ENCODE data around the gene FAM210B.
"Not testable (repeated sequence)": the region's sequence is repeated elsewhere in the genome, so short reads cannot be mapped to it uniquely, and the experiment has no call there.

FAM210B gene

DNA sequence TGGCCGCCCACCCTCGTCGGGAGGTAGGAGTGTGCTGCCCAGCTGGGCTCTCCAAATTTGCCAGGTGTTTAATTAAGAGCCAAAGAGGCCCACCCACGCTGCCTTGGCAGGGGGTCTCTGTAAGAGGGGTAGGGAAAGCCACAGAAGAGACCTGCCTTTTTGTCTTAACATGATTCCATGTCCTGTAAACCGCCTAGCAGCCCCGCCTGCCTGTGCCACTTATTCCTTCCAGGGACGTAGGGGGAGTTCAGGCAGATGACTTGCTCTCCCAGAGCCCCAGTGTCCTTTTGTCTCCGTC is 2.1 kb downstream of the FAM210B start:
- DNase-seq (ENCODE audit: low read depth in 2 of 2): no peak

DNA sequence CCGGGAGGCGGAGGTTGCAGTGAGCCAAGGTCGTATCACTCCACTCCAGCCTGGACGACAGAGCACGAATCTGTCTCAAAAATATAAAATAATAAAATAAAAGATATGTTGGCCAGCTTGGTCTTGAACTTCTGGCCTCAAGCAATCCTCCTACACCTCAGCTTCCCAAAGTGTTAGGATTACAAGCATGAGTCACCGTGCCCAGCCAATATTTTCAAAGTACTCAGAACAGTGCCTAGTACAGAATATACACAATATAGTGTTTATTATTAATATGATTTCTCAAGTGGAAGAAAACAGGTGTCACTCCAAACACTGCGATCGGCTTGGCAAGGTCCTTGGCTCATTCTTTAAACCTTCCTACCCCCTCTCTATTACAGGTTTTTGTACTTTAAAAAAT is 3.1 kb downstream of the FAM210B start:
- no peak for DNase-seq (ENCODE audit: low read depth in 2 of 2)

- no peak for DNase-seq (ENCODE audit: low read depth in 2 of 2)
Observed at GRCh38 chr20:56362833-56363413, 4.1 kb downstream of the FAM210B start.

DNA sequence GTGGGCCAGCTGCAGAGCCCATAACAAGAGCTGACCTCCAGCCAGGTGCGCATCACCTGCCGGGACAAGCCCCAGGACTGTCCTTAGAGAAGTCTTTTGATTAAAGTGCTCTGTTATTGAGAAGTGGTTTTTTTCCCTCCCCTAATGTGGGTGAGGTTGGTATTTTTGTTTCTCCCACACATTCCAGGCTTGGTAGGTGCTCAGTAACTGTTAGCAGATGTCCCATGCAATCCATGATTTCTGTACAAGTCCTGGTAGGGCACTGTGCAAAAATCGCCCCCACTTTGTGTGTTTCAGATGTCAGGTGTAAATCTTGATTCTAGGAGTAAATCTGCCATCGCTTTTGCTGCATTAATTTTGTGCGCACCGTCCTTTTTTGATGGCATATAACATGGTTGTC is 4.7 kb downstream of the FAM210B start:
- DNase-seq (ENCODE audit: low read depth in 2 of 2): no peak

- no peak for DNase-seq (ENCODE audit: low read depth in 2 of 2)
Observed at GRCh38 chr20:56368351-56369134, 9.8 kb downstream of the FAM210B start.

DNA sequence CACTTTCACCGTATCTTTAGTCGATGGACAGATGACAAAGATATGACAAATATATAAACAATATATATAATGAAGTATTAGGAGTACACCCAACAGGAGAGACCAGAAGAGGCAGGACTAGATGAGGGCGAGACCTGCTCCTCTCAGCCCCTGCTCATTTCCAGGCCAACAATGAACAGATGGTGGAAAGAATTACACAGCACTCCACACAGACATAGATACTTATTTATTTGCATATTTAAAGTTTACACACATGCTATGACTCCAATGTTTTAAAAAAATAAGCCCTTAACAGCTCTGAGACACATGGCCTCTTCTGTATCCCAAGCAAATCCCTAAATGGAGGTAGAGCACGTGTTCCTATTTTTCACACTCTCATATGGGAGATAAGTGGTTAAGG is 10.4 kb downstream of the FAM210B start:
- no peak for DNase-seq (ENCODE audit: low read depth in 2 of 2)

- no peak for DNase-seq (ENCODE audit: low read depth in 2 of 2)
Observed at GRCh38 chr20:56371977-56372376, 13.2 kb downstream of the FAM210B start.

DNA sequence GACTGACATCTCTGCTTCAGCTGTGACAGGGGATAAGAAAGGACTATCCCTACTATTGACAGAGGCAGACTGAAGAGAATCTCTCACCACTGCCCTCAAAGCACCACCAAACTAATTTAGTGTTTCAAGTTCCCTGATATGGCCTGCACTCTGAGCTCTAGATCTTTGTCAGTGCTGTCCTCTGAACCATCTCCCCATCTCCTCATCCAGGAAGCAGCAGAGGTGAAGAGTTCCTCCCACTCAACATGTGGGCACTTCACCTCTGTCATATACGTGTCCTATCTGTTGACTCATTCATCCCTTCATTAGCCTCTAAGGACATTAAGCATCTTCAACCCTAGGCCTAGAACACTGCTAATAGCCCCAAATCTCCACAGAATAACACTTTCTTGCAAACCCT is 14.1 kb downstream of the FAM210B start:
- no peak for DNase-seq (ENCODE audit: low read depth in 2 of 2)

DNA sequence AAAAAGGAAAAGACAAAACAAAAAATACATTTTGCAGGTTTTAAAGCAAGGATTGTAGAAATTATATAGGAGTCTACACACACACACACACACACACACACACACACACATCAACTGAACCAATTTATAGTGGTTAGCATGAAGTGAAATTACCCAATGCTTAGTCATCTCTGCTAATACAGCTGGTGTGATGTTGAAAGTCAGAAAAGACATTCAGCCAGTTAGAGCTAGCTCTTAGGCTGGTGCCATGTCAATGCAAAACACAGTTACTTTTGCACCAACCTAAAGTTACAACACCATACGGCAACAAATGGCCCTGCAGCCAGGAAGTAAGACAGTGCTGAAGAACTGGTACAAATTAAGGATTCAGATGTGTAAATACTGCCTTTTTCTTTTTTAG is 15.2 kb downstream of the FAM210B start:
- DNase-seq (ENCODE audit: low read depth in 2 of 2): no peak

DNA sequence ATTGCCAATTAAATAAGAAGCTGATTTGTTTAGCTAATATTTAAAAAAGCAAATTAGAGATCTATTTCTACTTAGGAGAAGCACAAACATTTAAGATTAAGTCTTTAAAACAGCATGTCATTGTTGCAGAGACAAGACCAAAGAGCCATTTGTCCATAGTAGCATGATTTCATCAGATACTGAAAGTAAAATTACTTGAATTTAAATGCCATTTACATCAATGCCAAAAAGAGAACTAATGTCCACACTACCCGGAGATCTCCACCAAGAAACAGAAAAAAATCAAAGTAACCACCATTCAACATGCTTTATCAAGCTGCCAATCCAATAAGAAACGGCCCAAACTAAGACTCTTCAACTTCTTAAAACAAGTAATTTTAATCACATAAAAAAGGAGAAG is 17.6 kb downstream of the FAM210B start:
- DNase-seq (ENCODE audit: low read depth in 2 of 2): no peak

GRCh38 chr20:56378386-56378785 is 19.6 kb downstream of the FAM210B start:
- DNase-seq (ENCODE audit: low read depth in 2 of 2): no peak

- DNase-seq (ENCODE audit: low read depth in 2 of 2): no peak
Observed at GRCh38 chr20:56380375-56380774, 21.6 kb downstream of the FAM210B start.

DNA sequence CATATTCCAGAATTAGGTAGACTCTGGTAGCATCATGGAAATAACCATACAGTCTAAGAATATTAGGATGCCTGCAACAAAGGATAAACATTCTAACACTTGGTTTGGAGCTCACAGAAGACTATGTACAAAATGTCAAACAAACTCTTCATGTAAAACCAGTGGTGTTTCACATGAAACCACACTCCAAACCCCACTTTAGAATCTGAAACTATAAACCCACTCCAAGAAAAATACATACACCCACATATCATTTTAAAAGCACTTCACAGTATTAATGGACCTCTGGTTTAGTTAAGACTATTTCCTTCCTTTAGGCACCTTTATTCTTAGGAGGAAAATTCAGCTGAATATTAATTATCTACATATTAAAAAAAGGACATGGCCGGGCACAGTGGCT is 22.7 kb downstream of the FAM210B start:
- no peak for DNase-seq (ENCODE audit: low read depth in 2 of 2)

DNA sequence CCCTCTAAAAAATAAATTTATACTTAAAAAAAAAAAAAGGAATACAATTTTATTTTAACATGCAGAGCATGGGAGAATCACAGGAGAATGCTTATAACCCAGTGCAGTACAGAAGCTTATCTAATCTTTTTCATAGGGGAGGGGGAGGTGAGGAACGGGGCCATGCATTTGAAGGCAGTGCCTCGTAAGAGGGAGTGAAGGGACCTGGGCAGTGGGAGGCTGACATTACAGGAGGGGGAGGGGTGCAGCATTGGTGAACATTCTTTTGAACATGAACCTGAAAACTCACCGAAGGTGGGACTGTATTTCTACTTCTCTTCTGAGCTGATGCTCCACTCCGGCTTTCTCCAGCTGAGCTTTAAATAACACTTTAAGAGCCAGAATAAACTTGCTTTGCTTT is 23.9 kb downstream of the FAM210B start:
- DNase-seq (ENCODE audit: low read depth in 2 of 2): no peak

DNA sequence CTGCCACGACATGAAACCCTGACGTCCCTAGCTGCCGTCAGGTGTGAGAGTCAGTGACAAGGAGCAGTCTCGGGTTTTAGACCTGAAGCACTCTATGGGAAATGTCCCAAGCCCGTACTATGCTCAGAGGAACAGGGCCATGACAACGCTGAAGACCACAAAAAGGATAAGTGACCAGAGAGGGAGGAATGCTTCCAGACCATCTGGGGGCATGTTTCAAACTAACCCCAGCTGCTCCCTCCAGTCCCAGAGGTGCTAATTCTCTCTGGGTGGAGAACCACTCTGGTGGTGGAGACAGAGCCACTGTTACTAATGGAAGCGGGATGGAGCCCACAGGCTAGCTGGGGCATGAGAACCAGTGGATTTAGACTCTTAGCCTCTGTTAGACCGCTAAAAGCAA is 24.6 kb downstream of the FAM210B start:
- no peak for DNase-seq (ENCODE audit: low read depth in 2 of 2)

- DNase-seq (ENCODE audit: low read depth in 2 of 2): no peak
Observed at GRCh38 chr20:56385130-56385529, 26.4 kb downstream of the FAM210B start.

DNA sequence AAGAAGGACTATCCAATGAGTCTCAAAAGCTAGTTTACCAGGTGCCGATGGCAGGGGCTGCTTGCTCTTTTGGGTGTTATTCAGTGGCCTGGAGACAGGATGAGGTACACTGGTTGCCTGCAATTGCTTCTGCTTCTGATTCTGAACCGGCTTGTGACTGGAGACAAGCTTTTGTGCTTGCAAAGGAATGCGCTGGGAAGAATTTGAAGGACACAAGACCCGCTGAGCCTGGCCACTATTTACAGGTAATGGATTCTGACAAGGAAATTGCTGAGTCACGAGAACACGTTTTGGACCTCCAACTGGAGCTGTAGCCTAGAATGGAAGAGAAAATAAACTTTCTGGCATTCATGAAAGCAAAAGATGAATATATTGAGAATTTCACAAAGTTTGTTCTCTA is 27.4 kb downstream of the FAM210B start:
- DNase-seq (ENCODE audit: low read depth in 2 of 2): no peak

GRCh38 chr20:56388882-56389281 is 30.1 kb downstream of the FAM210B start:
- no peak for DNase-seq (ENCODE audit: low read depth in 2 of 2)

DNA sequence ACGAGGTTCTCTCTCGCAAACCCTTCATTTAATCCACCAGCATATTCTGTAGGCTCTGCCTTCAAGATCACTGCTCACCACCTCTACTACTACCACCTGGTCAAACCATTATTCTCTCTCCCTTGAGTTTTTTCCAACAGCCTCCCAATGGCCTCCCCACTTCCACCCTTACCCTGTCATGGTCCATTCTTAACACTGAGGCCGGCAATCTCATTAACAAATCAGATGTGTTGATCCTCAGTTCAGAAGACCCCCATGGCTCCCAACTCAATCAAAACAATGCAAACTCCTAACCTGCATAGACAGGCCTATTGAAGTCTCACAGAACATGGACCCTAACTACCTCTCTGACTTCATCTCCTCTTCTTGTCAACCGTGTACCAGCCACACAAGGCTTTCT is 31.0 kb downstream of the FAM210B start:
- no peak for DNase-seq (ENCODE audit: low read depth in 2 of 2)

DNA sequence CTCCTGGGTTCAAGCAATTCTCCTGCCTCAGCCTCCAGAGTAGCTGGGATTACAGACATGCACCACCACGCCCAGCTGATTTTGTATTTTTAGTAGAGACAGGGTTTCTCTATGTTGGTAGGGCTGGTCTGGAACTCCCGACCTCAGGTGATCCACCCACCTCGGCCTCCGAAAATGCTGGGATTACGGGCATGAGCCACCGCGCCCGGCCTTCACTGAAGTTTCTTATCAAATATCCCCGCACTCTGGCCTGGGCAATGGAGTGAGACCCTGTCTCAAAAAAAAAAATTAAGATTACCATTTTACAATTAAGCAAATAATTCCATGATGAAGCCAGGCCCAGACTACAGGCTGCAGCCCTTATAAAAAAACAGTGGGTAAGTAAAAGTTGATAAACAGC is 31.6 kb downstream of the FAM210B start:
- DNase-seq (ENCODE audit: low read depth in 2 of 2): not testable (repeated sequence)

- DNase-seq (ENCODE audit: low read depth in 2 of 2): no peak
Observed at GRCh38 chr20:56391037-56391436, 32.3 kb downstream of the FAM210B start.

DNA sequence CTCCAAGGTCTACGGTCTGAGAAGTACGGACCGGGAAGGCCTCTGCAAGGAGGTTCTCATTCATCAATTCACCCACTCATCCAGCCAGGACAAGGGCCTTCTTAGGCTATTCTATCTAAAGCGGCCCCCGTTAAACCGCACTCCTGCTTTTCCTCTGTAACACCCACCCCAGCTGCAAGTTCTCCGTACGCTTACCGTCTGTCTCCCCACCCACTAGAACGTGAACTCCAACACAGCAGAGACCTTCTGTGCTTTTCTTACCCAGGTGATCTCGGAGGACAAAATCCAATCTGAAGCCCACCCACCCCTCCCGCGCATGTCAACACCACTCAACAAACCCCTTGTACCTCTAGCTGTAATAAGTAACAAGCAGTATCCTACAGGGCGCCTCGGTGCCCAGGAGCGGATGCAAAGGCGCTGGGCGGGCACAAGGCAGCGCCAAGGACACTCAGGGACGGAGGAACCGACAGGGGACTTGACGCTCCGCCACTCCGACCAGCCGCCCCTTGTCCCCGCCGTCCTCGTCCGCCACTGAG is 32.9 kb downstream of the FAM210B start:
- no peak for DNase-seq (ENCODE audit: low read depth in 2 of 2)

- peak; percentile 98 to 99 for DNase-seq (ENCODE audit: low read depth in 2 of 2)
Observed at GRCh38 chr20:56392132-56392880, 33.5 kb downstream of the FAM210B start, which contains the start of the genes AURKA and CSTF1. AURKA (minus strand) TSS chr20:56392215; CDS start chr20:56388197, 4,018 bp downstream. CSTF1 (plus strand) TSS chr20:56392645; CDS start chr20:56395553, 2,908 bp downstream.
